Muscle layer of colon (tissue), 2 donors: ENCODE data around the gene PNRC2.

ENCODE experiments used
- H3K27ac ChIP-seq: one replicate; pipeline ENCODE4 v1.7.0; 2013; ENCODE audit warnings: low read depth, mild to moderate bottlenecking, low read length, moderate library complexity
- H3K27me3 ChIP-seq, 2 donors: one replicate each; pipeline ENCODE4 v1.7.0; 2013; ENCODE audit warnings: low read length in 2 of 2, mild to moderate bottlenecking in 2 of 2; ENCODE audit not compliant: insufficient read depth in 2 of 2, control insufficient read depth in 1 of 2
- H3K36me3 ChIP-seq: one replicate; pipeline ENCODE4 v1.7.0; 2013; ENCODE audit warnings: mild to moderate bottlenecking, low read length; ENCODE audit not compliant: insufficient read depth
- H3K4me1 ChIP-seq: one replicate; pipeline ENCODE4 v1.7.0; 2013; ENCODE audit warnings: mild to moderate bottlenecking, low read length; ENCODE audit not compliant: insufficient read depth
- H3K4me3 ChIP-seq, 2 donors: one replicate each; pipeline ENCODE4 v1.7.0; 2013; ENCODE audit warnings: low read length in 2 of 2, low read depth in 1 of 2, mild to moderate bottlenecking in 1 of 2, moderate library complexity in 1 of 2
- H3K9ac ChIP-seq: one replicate; pipeline ENCODE4 v1.7.0; 2013; ENCODE audit warnings: low read length
- H3K9me3 ChIP-seq: one replicate; pipeline ENCODE4 v1.7.0; 2013; ENCODE audit warnings: mild to moderate bottlenecking, low read length
- donor health status: abdominal sarcoma.
- donor health status: Adenocarcinoma of cecum.

PNRC2 gene

DNA sequence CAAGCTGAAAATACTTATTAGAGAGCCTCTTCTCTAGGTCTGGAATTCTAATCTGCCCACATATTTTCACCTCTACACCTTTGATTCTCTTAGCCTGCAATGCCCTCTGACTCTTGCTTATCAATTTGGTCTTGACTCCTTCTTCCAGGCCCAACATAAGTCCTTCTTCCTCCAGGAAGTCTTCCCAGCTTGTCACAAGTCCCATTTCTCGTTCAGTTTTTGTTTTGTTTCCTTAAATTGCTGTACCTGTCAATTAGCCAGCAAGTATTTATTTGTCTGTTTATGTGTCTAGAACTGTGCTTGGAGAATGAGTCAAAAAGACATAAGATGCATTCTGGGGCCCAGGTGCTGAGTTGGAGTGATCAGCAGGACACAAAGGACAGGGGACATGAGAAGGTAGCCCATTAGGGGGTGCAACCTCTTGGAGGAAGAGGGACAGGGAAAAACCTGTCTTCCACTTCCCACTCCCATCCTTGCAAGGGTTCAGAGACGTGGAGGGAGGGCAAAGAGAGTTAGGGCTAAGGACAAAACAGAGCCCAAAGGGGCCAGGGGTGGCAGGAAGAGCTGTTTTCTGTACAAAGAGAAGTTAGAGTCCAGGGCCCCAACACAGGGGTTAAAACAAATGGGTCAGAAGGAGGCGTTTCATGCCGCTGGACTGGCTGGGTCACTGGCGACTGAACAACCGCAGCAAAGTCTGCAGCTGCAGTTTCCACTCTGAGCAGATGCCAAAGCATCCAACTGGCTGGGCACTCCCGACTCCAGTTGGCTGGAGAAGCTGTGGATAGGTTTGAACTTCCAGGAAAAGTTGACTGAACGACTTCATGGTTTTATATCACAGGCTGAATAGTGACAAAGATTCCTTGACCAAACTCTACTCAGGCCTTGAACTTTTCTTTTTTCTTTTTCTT, 35.8 kb upstream of the PNRC2 start:
- H3K9me3 ChIP-seq = no peaks in the 10 kb centered on the region
- H3K36me3 ChIP-seq = no peaks in the 10 kb centered on the region
- H3K27ac ChIP-seq = no peak overlapping the region
- peaks cover 16% of the 10 kb centered on the region for H3K4me1 ChIP-seq
- H3K27me3 ChIP-seq = no peaks in the 10 kb centered on the region
- H3K9ac ChIP-seq = no peak overlapping the region
- no peak overlapping the region for H3K4me3 ChIP-seq

DNA sequence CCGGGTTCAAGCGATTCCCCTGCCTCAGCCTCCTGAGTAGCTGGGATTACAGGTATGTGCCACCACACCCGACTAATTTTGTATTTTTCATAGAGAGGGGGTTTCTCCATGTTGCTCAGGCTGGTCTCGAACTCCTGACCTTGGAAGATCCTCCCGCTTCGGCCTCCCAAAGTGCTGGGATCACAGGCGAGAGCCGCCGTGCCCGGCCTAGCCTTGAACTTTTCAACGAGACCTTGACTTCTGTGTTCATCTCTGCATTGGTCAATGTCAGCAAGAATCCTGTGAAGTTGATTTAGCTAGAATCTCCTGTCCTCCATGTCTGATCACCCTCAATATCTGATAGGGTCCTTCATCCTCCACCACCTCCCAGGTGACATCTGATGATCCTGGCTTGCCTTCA, 35.0 kb upstream of the PNRC2 start:
- H3K4me3 ChIP-seq = no peak overlapping the region
- H3K36me3 ChIP-seq = no peaks in the 10 kb centered on the region
- H3K9ac ChIP-seq = no peak overlapping the region
- no peaks in the 10 kb centered on the region for H3K9me3 ChIP-seq
- peaks cover 14% of the 10 kb centered on the region for H3K4me1 ChIP-seq
- H3K27me3 ChIP-seq = no peaks in the 10 kb centered on the region
- peak overlapping the region; percentile 5 for H3K27ac ChIP-seq

DNA sequence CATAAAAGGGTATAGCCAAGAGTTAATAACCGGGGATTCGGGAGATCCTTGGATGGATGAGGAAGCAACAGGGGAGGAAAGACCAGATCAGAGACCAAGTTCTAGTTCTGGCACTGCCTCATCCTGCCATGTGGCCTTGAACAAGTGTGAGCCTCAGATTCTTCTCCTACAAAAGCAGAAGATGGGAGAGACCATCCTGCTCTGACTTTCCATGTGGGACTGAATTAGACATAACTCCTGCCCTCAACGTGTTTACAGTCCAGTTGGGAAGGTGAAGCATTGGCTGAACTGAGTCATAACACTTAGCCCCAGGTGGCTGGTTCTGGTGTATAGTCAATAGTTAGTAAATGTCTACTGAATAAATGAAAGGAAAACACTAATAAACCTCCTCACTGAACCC, 34.3 kb upstream of the PNRC2 start:
- Histone ChIP-seq H3K9me3 (no peaks in the 10 kb centered on the region), H3K27ac (no peak overlapping the region), H3K27me3 (no peaks in the 10 kb centered on the region), H3K4me1 (peaks cover 8% of the 10 kb centered on the region), H3K4me3 (no peak overlapping the region), H3K9ac (no peak overlapping the region), H3K36me3 (no peaks in the 10 kb centered on the region)

DNA sequence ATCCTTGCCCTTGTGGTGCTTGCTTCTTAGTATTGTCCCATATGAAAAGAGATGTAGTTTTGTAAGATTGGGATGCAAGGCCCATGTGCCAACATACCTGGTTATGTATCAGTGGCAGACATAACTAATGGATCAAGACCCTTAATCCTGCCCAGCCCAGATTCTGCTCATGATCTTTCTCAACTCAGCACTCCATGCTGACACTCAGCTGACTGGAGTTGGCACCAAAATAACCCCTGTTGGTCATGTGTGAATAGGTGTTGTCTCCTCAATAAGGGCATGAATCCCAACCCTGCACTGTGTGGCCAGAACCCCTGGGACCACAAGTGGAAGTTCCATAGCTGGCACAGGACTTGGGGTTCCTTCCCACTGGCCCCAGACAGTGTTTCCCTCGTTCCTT, 32.5 kb upstream of the PNRC2 start:
- Histone ChIP-seq H3K9me3 (no peaks in the 10 kb centered on the region), H3K9ac (no peak overlapping the region)

DNA sequence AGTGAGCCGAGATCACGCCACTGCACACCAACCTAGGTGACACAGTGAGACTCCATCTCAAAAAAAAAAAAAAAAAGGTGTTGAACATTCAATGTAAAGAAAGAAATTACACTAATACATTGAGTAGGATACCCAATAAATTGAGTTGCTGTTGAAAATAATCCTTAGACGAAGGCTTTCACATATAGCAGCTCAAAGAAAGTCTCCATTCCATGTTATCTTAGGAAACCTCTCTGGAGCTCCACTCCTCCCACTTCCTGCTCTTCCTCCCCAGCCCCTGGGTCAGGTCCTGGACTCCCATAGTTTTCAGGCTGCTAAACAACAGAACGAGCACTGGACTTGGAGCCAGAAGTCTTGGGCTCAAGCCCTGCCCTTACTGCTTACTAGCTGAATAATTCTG, 30.8 kb upstream of the PNRC2 start:
- H3K9ac ChIP-seq = no peak overlapping the region
- peaks cover 9% of the 10 kb centered on the region for H3K4me1 ChIP-seq
- no peak overlapping the region for H3K4me3 ChIP-seq

More for the DNA sequence above, 32.5 kb upstream of the PNRC2 start:
- Histone ChIP-seq H3K27ac (no peak overlapping the region), H3K4me1 (peaks cover 9% of the 10 kb centered on the region), H3K27me3 (no peaks in the 10 kb centered on the region), H3K36me3 (no peaks in the 10 kb centered on the region), H3K4me3 (no peak overlapping the region)

DNA sequence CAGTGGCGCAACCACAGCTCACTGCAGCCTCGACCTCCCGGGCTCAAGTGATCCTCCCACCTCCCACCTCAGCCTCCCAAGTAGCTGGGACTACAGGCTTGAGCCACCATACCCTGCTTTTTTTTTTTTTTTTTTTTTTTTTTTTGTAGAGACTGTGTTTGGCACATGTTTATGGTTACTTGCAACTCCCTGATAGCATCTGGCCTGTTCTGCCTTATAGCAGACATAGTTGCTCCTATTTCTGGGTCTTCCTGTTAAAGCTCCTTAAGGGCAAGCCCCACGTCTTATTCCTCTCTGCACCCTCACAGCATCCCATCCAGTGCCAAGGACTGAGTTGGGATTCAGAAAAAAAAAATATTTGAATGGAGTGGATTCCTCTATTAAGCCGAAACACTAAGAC, 29.4 kb upstream of the PNRC2 start:
- Histone ChIP-seq H3K27me3 (no peaks in the 10 kb centered on the region), H3K4me3 (no peak overlapping the region), H3K9ac (no peak overlapping the region), H3K27ac (no peak overlapping the region), H3K9me3 (no peaks in the 10 kb centered on the region), H3K36me3 (no peaks in the 10 kb centered on the region), H3K4me1 (peaks cover 9% of the 10 kb centered on the region)

More for the DNA sequence above, 30.8 kb upstream of the PNRC2 start:
- Histone ChIP-seq H3K36me3 (no peaks in the 10 kb centered on the region), H3K27me3 (no peaks in the 10 kb centered on the region), H3K27ac (no peak overlapping the region), H3K9me3 (no peaks in the 10 kb centered on the region)

DNA sequence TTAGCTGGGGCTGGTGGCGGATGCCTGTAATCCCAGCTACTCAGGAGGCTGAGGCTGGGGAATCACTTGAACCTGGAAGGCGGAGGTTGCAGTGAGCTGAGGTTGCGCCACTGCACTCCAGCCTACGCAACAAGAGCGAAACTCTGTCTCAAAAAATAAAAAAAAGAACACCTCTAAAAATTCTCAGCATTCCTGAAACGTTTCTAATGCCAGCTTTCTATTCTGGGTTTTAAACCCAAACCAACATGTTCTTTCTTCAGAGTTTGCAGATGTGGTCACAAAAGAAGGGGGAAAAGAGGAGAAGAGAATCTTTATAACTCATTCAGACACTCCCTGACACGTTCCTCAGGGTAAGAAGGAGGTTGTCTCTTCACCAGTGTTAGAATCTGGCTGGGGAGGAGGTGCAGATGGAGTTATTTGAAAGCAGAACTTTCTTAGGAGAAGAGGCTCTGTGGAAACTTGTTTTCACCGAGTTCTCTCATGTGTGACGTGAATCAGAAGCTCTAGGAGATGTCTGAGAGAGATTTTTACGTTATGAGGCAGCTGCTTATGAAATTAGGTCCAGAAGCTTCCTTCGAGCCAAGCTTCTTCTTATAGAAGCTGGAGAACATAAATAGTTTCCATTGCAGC, 28.7 kb upstream of the PNRC2 start:
- Histone ChIP-seq H3K4me1 (peaks cover 9% of the 10 kb centered on the region), H3K36me3 (no peaks in the 10 kb centered on the region), H3K27ac (peak overlapping the region; percentile 61), H3K4me3 (no peak overlapping the region), H3K9me3 (no peaks in the 10 kb centered on the region), H3K9ac (no peak overlapping the region), H3K27me3 (no peaks in the 10 kb centered on the region)

DNA sequence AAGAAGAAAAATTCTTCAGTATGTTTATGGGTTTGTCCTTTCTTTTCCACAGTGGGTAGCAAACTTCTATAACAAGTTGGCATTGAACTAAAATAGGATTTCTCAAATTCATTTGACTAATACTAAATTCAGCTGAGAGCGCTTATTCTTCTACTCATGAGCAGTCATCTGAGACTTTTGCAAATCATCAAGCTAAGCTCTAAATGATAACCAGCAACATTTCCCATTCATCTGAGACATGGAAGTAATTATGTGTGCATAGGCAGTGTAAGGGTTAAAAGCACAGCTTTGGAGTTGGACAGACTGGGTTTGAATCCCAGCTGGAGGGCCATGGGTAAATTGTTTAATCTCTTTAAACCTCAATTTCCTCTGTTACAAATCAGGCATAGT, 28.1 kb upstream of the PNRC2 start:
- H3K27me3 ChIP-seq = no peaks in the 10 kb centered on the region
- no peaks in the 10 kb centered on the region for H3K9me3 ChIP-seq
- peaks cover 9% of the 10 kb centered on the region for H3K4me1 ChIP-seq
- no peak overlapping the region for H3K9ac ChIP-seq
- H3K4me3 ChIP-seq = no peak overlapping the region
- no peak overlapping the region for H3K27ac ChIP-seq
- no peaks in the 10 kb centered on the region for H3K36me3 ChIP-seq

DNA sequence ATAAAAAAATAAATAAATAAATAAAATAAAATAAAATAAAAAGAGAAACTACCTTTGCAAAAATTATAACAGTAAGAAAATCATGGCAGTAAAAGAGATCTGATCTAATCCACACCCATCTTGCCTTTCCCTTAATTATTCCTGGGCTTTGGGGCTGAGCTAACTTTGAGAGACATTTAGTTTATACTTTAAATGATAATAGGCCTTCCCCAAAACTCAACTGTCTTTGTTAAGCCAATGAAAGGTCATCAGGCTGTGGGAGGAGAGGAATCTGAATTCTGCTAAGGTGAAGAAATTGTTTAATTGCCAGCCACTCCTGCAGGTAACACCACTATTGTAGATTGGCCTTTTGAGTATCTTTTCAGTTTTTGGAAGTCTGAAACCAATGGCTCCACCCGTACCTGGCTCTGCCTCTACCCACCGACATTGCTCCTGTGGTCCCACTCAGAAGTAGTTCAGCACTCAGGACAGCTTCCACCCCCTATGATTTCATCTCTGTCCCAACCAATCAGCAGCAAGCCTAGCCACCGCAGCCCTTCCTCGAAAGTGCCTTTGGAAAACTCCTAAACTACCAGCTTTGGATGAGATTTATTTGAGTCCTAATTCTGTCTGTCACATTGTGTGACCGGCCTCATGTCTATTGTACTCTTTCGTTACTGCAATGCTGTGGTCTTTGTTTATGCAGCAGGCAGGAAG, 23.0 kb upstream of the PNRC2 start:
- H3K9me3 ChIP-seq = no peaks in the 10 kb centered on the region
- H3K36me3 ChIP-seq = no peaks in the 10 kb centered on the region
- no peaks in the 10 kb centered on the region for H3K4me1 ChIP-seq
- no peak overlapping the region for H3K9ac ChIP-seq
- no peak overlapping the region for H3K27ac ChIP-seq
- H3K27me3 ChIP-seq = no peaks in the 10 kb centered on the region
- H3K4me3 ChIP-seq = no peak overlapping the region

DNA sequence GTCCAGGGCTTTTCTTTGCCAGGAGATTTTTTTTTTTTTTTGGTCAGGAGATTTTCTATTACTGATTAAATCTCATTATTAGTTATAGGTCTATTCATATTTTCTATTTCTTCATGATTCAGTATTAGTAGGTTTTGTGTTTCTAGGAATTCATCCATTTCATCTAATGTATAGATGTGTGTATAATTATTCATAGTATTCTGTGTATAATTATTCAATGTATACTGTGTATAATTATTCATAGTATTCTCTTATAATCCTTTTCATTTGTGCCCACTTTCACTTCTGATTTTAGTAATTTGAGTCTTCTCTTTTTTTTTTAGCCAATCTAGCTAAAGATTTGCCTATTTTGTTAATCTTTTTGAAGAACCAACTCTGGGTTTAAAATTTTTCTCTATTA, 12.3 kb upstream of the PNRC2 start:
- Histone ChIP-seq H3K4me1 (no peaks in the 10 kb centered on the region), H3K4me3 (no peak overlapping the region), H3K36me3 (no peaks in the 10 kb centered on the region), H3K9me3 (no peaks in the 10 kb centered on the region), H3K27me3 (no peaks in the 10 kb centered on the region), H3K27ac (no peak overlapping the region), H3K9ac (no peak overlapping the region)

DNA sequence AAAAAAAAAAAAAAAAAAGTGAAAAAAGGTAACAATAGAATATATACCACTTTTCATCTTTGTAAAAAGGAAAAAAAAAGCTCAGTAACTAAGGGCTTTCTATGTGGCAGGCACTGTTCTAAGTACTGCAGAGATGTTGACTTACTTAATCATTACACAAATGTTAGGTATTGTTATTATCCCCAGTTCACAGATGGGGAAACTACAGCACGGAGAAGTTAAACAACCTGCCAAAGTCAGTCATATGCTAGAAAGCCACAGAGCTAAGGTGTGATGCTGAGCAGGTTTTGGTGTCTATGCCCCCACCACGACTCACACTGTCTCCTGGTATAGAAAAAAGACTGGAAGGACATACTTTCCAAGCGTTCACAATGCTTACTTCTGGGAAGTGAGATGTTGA, 6.6 kb upstream of the PNRC2 start:
- no peak overlapping the region for H3K9ac ChIP-seq
- H3K4me3 ChIP-seq = no peak overlapping the region
- no peaks in the 10 kb centered on the region for H3K36me3 ChIP-seq
- H3K4me1 ChIP-seq = peaks cover 14% of the 10 kb centered on the region
- no peaks in the 10 kb centered on the region for H3K27me3 ChIP-seq
- no peaks in the 10 kb centered on the region for H3K9me3 ChIP-seq
- no peak overlapping the region for H3K27ac ChIP-seq
